ENCODE data around the gene LAMA5.
A peak's percentile ranks its signal among the peaks of the same experiment; 100 is the strongest.

LAMA5 gene, protein sequence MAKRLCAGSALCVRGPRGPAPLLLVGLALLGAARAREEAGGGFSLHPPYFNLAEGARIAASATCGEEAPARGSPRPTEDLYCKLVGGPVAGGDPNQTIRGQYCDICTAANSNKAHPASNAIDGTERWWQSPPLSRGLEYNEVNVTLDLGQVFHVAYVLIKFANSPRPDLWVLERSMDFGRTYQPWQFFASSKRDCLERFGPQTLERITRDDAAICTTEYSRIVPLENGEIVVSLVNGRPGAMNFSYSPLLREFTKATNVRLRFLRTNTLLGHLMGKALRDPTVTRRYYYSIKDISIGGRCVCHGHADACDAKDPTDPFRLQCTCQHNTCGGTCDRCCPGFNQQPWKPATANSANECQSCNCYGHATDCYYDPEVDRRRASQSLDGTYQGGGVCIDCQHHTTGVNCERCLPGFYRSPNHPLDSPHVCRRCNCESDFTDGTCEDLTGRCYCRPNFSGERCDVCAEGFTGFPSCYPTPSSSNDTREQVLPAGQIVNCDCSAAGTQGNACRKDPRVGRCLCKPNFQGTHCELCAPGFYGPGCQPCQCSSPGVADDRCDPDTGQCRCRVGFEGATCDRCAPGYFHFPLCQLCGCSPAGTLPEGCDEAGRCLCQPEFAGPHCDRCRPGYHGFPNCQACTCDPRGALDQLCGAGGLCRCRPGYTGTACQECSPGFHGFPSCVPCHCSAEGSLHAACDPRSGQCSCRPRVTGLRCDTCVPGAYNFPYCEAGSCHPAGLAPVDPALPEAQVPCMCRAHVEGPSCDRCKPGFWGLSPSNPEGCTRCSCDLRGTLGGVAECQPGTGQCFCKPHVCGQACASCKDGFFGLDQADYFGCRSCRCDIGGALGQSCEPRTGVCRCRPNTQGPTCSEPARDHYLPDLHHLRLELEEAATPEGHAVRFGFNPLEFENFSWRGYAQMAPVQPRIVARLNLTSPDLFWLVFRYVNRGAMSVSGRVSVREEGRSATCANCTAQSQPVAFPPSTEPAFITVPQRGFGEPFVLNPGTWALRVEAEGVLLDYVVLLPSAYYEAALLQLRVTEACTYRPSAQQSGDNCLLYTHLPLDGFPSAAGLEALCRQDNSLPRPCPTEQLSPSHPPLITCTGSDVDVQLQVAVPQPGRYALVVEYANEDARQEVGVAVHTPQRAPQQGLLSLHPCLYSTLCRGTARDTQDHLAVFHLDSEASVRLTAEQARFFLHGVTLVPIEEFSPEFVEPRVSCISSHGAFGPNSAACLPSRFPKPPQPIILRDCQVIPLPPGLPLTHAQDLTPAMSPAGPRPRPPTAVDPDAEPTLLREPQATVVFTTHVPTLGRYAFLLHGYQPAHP (N-terminal part only)

DNA sequence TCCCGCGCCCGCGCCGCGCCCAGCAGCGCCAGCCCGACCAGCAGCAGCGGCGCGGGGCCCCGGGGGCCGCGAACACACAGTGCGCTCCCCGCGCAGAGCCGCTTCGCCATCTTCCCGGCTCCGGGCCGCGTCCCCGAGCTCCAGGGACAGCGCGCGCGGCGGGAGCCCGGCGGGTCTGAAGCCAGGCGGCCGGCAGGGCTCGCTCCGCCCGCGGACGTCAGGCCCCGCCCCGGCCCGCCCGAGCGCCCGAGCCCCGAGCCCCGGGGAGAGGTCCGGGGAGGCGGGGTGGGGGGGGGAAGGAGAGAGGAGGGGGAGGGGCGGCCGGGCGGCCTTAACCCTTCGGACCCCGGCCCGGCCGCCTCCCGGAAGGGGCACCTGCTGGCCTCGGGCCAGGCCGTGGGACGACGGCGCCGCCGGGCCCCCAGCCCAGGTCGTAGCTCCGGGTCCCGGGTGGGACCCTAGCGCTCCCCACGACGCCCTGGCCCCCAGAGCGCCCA is at the start of gene LAMA5:
Gene LAMA5 (minus strand): TSS at position 177 of the 497 bp plus-strand sequence. CDS start 67 bp downstream, at position 110.
- no peak for DNase-seq

DNA sequence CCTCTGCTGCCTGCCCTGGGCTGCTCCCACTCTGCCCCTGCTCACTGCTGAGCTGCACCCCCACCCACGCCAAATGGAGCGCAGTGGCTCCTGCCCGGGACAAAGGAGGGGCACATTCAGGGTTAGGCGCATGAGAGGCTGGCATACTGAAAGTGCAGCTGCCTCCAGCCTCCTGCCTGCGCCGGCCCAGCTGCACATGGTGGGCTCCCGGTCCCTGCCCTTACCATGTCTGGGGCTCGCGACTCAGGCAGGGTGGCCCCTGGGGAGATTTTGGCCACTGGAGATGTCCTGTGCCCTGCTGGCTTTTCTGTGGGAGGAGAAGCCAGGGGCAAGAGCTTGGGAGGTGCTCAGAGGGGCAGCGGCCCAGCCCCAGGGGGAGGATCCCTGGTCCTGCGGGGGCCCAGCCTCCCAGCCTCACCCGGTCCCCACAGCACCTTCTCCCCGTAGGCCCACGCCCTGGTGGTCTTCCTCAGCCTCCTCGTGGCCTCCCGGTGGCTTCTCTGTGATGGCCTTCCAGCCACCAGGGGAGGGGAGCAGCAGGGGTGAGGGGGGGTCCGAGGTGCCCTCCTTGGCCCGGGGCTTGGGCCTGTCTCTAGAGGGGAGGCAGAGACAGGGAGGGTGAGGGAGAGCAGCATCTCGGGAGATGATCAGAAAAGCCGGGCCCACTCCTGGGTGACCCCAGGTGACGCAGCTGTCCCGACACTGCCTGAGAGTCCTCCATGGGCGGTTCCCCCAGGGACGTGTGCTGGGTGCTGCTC is 48.4 kb upstream of the LAMA5 start:
- no peak for DNase-seq

DNA sequence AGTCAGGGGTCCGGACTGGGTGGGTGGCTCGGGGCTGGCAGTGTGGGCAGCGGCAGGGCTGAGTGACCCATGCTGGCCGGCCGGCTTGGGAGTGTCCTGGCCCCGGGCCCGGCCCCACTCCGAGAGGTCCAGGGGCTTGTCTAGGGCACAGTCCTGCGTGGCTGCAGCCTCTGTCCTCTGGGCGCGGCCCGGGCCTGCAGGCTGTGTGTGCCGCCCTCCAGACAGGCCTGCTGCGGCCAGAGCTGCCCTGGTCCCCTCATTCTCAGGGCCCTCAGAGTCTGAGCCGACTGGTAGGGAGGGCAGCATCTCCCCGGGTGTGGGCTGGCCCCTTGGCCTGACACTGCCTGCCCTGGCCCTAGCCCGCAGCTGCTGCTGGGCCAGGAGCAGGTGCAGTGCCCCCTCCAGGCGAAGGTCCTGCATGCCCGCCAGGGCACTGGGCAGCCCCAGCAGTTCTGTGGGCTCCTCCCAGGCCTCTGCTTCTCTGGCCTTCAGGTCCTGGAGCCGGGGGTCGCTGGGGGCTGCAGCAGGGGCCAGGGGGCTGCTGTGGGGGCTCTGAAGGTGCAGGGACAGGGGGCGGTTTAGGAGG is 46.9 kb upstream of the LAMA5 start:
- DNase-seq, result no peak

DNA sequence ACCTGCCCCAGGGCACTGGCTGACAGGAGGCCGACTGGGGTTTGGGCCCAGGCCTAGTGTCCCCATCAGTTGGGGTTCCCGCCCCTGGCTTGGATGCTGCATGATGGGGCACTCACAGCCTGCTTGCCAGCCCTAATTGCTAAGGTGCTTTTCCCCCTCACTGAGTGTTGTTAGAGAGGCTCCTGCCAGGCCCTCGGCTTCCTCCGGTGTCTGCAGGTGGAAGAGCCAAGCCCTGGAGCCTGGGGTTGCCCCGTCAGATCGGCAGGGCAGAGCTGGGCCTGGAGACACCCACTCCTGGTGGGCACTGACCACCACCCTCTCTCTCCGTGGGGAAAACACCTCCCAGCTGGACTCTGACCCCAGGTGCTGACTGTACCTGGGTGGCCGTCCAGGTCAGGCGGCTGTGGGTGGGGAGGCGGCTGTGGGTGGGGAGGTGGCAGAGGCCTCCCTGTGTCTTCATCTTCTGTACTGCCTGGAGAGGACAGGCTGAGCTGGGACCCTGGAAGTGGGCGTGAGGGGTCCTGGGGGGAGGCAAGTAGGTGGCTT is 46.0 kb upstream of the LAMA5 start:
- no peak for DNase-seq

DNA sequence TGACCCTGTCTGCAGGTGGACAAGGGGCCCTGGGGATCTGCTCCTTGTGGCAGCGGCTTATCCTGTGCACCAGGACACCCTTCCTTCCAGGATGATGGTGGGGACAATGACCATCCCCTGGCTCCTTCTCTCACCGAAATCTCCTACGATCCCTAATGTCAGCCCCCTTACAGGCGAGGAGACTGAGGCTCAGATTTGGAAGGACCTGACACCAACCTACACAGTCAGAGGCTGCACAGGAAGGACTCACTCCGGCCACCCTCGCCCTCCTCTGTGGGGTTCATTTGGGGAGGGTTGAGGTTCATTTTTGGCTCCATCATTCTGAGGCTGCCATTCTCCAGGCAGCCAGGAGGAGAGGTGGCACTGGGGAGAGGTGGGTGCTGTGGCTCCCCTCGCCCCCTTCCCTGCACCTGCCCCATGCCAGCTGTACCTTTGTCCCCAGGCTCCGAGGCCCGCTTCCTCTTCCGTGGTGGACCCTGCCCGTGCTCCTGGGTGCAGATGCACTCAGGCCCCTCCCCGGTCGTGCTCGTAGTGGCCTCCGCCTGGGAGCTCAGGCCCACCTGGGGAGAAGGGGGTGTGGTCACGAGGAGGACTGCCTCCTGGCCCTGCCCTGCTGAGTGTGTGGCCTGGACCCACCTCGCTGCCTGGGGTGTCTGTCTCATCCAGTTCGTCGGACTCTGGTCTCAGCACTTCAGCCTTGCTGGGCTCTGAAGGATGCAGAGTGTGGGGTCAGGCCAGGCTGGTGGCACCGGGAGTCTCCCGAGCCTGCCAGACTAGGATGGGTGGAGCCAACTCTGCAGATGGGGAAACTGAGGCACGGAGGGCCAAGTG is 45.3 kb upstream of the LAMA5 start:
- no peak for DNase-seq

DNA sequence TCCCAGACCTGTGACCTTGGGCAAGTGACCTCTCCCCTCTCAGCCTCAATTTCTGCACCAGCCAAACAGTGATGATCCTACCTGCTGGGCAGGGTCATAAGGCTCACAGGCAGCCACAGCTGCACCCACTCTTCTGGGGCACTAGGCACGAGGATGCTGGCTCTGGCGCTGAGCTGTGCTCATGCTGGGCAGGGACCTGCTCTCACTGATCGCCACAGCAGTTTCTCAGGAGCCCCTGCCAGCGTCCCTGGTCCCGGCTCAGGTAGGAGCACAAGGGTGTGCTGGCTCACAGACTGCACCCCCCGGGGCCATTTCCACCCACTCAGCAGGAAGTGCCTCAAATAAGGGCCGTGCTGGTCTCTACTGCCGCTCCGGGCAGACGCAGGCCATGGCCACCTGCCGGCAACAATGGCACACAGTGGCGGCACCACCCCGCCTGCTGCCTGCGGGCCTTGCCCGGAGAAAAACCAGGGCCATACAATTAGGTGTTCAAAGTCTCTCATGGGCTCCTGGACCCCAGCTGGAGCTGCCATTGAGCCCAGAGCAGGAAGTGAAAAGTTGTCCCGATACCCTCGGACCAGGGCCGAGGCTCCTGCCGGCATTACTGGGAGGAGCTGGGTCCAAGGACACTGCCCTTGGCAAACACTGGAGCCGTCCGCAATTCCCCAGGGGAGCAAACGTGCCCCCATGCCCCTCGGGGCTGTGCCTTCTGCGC is 44.5 kb upstream of the LAMA5 start:
- DNase-seq, result no peak

DNA sequence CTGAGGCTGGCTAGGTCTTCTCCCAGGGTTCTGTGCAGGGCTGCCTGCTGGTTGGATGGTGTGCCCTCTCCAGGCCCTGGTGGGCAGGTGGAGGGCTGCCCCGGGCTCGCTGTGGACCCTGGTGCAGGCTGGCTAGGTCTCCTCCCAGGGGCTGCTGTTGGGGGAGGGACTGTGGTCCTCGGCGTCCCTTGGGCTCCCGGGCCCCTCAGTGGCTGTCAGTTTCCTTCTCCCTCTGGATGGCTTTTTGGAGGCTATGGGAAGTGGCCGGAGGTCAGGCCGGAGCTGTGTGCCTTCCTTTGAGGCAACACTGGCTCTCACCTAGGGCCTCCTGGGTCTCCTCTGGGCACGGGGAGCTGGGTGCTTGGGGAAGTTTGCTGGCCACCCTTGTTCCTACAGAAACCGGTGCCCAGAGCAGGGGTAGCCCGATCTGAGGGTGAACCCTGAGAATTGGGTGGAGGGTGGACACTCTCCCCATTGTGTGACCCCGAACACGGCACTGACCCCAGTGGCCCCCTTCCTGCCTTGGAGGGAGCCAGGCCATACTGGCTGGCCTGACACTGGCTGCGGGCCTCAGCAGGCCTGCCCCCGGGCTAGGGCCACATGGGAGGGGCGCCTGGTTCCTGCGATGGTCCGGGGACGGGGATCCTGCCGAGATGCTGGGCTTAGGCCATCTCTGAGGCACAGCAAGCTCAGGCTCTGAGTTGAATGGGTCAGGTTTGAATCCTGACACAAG is 43.8 kb upstream of the LAMA5 start:
- DNase-seq, result no peak

DNA sequence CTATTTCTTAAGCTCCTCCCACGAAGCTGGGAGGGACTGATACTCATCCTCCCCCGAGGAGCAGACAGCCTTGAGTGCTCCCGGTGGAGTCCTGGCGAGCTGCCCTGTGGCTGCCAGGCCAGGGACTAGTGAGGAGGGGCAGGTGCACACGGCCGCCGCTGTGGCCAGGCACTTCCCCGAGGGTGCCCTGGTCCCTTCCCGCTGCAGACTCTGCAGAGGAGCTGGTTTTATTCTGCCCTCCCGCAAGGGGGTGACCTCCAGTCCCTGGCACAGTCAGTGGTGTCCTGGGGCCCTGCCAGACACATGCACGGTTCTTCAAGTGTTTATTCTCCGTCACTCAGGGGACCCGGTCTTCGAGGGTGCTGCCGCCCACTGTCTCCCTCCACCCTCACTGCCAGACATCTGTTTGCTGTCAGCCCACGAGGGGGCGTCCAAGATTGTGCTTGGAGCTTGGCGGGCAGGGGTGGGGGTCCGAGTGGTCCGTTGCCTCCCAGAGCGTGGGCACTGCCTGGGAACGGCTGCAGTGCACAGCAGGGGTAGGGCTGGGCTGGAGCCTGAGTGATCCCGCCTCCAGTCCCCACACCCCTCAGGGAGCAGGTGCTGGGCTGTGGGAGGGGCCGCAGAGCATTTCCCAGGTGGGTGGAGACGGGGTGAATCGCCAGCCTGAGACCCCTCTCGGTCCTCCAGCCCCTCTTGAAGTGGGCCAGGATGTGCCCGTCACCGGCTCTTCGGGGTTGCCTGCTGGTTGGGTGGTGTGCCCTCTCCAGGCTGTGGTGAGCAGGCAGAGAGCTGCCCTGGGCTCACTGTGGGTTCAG is 43.0 kb upstream of the LAMA5 start:
- no peak for DNase-seq

DNA sequence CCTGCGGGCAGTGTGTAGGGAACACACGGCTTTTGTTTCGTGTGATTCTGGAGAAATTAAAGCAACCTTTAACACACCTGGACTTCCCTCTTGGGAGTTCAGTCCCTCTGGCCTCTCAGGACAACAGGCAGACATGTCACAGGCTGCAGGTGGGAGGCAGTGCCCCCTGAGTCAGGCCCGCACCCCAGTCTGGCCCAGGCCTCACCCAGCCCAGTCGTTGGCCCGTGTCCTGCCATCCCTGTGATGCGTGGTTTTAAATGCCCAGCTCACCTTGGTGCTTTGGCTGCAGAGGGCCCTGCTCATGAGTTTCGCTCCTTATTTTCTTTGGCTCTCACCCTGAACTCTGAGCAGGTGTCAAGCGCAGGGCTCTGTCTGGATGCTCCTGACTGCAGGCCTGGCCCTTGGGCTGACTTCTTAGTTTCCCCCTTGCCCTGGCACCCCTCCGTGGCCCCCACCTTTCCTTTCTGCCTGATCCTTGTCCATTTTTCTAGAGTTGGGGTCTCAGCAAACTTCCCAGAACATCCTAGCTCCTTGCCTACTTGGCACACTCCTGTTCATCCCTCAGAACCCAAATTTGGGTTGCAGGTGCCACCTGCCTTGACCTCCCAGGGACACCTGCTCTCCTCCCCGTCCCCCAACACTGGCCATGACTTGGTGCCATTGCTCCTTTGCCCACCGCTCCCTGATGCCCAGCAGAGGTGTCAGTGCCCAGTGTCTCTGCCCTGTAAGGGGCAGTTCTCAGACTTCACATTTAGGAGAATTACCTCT is 42.2 kb upstream of the LAMA5 start:
- no peak for DNase-seq

DNA sequence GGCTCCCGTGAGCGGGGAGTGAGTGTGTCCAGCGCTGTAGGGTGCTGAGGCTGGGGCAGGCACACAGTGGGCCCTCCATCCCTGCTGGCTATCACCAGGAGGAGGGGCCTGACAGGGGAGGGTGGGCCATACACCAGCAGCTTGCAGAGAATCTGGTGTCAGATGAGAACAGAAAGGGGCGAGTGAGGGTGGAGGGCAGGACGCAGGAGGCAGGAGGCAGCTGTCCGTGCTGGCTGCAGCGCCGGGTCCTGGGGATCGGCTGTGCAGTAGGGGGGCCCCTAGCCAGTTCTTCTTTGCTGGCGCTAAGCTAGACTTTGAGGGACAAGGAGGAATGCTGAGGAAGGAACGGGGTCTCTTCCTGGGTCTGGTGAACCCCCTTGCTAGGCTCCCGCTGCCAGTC is 41.5 kb upstream of the LAMA5 start:
- DNase-seq, result no peak

DNA sequence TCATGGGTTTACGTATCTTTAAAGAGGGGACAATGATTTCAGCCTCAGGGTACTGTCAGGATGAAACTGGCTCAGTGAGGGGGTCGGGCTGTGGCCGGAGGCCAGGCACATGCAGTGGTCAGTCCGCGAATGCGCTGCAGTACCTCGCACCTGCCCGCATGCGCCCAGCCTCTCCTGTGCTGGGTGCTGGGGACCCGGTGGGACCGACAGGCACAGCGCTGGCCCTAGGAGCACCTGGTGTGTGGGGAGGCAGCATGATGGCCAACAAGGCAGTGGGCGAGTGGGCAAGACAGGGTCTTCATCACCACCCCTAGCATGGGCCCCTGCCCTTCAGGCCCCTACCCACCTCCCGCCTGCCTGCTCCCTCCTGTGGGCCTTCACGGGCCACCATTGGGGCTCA is 40.9 kb upstream of the LAMA5 start:
- no peak for DNase-seq

DNA sequence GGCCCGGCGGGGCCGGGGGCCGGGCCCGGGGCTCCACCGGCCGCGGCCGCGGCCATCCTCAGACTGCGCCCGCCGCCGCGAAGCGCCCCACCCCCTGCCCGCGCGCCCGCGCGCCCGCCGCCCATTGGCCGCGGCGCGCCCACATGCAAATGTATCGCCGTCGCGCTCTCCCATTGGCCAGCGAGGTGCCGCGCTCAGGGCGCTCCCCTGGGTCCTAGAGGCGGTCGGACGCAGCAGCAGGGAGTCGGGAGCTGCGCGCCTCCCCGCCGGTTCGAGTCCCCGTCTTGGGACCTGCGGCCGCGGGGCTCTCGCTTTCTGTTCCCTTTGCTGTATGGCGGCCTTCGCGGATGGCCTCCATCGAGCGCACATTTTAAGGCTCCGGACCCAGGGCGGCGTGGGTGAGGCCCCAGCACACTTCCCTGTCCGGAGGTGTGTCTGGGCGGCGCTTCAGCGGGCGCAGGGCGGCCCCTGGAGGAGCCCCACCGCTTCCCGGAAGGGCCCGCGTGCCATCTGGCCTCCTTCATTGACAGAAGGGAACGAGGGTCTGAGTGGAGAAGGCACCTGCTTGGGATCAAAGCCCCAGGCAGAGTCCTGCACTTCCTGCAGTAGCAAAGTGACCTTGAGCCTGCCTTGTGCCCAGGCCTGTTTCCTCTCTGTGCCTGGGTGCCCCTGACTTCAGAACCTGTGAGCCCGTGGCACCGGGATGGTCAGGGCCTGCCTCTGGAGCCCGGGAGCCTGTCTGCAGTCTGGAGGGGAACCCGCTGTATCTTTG is 40.3 kb upstream of the LAMA5 start, which contains the start of gene CABLES2:
Gene CABLES2 (minus strand): TSS at position 65 of the 772 bp plus-strand sequence. CDS start 9 bp downstream, at position 56.
- peak; percentile 32 for DNase-seq

DNA sequence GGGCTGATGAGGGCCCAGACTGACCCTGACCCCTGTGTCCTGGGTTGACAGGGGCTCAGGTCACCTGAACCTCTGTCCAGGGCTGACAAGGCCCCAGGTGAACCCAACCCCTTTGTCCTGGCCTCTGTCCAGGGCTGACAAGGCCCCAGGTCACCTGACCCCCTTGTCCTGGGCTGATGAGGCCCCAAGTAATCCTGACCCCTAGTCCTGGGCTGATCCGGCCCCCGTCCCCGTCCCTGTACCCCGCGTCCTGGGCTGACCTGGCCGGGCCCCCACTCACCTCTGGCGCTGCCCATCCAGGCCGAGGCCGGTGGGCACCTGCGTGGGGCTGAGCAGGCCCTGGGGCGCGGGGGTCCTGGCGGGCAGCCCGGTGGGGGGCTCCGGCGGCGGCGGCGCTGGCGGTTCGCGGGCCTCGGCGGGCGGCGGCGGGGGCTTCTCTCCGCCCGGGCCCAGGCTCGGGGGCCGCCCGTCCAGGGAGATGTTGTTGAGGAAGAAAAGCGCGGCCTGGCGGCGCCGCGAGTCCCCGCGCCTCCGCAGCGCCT is 39.6 kb upstream of the LAMA5 start:
- no peak for DNase-seq

DNA sequence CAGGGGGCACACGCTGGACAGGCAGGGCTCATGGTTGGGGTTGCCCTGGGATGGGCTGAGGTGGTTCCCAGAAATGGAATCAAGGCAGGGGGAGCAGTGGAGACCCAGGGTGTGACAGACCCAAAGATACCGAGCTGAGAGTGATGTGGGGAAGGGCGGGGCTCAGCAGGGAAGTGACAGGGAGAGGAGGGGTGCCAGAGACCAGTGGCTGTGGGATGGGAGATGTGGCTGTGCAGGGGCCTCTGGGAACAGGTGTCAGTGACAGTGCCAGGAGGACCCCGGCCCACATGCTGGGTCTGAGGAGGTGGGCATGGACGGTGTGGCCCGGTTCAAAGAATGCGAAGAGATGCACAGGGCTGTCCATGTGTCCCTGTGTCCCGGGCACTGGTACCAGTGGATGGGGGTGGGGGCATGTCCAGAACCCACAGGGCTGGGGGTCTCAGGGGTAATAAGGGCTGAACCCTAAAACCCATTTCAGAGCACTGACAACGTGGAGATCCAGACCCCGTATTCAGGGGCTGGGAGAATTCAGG is 38.9 kb upstream of the LAMA5 start:
- no peak for DNase-seq

DNA sequence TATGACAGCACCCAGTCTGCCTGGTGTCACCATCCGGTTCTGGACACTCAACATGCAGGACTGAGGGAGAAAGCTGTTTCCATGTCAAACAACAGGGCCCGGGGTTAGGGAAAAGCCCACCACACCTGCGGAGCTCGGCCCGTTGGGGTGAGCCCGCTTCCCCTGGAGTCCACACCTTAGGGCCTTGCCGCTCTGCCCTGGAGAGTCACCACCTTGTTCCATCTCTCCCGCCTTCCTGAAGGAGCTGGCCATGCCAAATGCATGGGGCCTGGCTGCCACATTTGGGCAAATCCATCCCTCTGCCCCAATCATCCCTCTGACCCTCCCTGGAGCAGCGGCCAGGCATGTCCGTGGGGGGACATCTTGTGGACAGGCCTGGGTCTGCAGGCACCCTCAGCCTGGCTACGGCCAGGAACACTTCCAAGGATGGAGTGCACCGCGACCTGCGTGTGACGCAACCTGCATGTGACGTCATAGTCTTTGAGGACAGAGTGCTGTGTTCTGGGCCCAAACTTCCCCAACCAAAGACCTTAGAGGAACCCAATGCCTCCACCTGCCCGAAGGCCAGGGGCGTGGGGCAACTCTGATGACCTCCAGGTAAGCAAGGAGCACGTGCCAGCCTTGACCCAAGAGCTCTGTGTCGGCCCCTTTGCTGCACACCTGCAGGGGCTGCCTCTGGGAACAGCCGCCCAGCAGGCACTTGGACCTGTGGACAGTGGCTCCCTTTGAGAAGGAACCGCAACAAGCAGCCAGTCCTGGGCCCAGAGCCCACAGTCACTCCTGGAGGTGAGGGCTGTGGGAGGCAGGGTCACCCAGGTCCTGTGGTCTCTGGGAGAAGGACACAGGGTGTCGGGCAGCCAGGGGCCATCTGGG is 38.2 kb upstream of the LAMA5 start:
- DNase-seq, result no peak

All from SIG-M5 (cell line).